BJ (cell line): ENCODE results near the gene PARD3B. TPM values are rescaled to one million over a fixed set of nuclear protein-coding genes. Genes with fewer than 3 reads are reported as not detected.

Experiments
- CTCF ChIA-PET: fragments of 350-600 bp; formaldehyde crosslinking; extraction: SDS; loops from one replicate; lab custom pipeline; 2021; ENCODE audit warnings: antibody characterized with exemption, inconsistent platforms; lab: Yijun Ruan, JAX
- POLR2A ChIA-PET: fragments of 300-600 bp; sonication (Branson Sonifier 250); formaldehyde crosslinking; extraction: SDS; loops from one replicate; lab custom pipeline; 2021; ENCODE audit warnings: antibody characterized with exemption; lab: Charles Lee
- DNase-seq: peaks from one replicate; pipeline ENCODE4 v3.0.0-alpha.2; 2011; ENCODE audit warnings: low read depth
- H3K27me3 ChIP-seq: 2 replicates; pipeline ENCODE4 v1.6.0; 2011; ENCODE audit warnings: low read length; ENCODE audit not compliant: control insufficient read depth, insufficient read depth
- H3K36me3 ChIP-seq: 2 replicates; pipeline ENCODE4 v1.5.1; 2011; ENCODE audit warnings: low read length; ENCODE audit not compliant: control insufficient read depth, insufficient read depth
- H3K4me3 ChIP-seq: 2 replicates; pipeline ENCODE4 v1.5.1; 2011; ENCODE audit warnings: low read depth, mild to moderate bottlenecking, control low read depth, low read length
- CTCF ChIP-seq: IDR thresholded peaks from 2 replicates; pipeline ENCODE4 v1.5.1; 2011; ENCODE audit warnings: low read depth, mild to moderate bottlenecking, control low read depth, inconsistent platforms, low read length, moderate library complexity; ENCODE audit not compliant: insufficient read depth
- polyA plus RNA-seq: library from polyadenylated mRNA; depleted of rRNA; stranded (reverse); fragments of >200 nt; gene quantifications from 2 replicates; pipeline ENCODE4 v1.2.3, GENCODE V29; 2011

The PARD3B gene
- polyA plus RNA-seq, 1 experiment = 7.1 TPM

- ChIA-PET POLR2A (no interaction called here), CTCF (interaction anchor here (1.3 kb wide), 1 partner anchor 9 kb away, joined by 3 read pairs; no protein-coding TSS in a partner anchor)
- no peaks in the 10 kb centered on the region for H3K36me3 ChIP-seq
- H3K4me3 ChIP-seq = no peak overlapping the region
- H3K27me3 ChIP-seq = no peaks in the 10 kb centered on the region
- TF ChIP-seq CTCF = no peak
- no peak for DNase-seq
Observed at GRCh38 chr2:205540036-205540435, 994.8 kb downstream of the PARD3B start.

- POLR2A ChIA-PET = no interaction called here
- no peak for TF ChIP-seq CTCF
- Histone ChIP-seq H3K36me3 (no peaks in the 10 kb centered on the region), H3K4me3 (no peak overlapping the region), H3K27me3 (no peaks in the 10 kb centered on the region)
- CTCF ChIA-PET = no interaction called here
- no peak for DNase-seq
Observed at GRCh38 chr2:205543262-205543843, 998.1 kb downstream of the PARD3B start.

GRCh38 chr2:205543937-205544702, 998.8 kb downstream of the PARD3B start:
- Histone ChIP-seq H3K27me3 (no peaks in the 10 kb centered on the region), H3K36me3 (no peaks in the 10 kb centered on the region), H3K4me3 (no peak overlapping the region)
- DNase-seq = no peak
- ChIA-PET CTCF (no interaction called here), POLR2A (no interaction called here)
- no peak for TF ChIP-seq CTCF

- no peak for DNase-seq
- H3K36me3 ChIP-seq = no peaks in the 10 kb centered on the region
- no peak overlapping the region for H3K4me3 ChIP-seq
- CTCF ChIA-PET = interaction anchor here (0.6 kb wide), 1 partner anchor 185 kb away, joined by 3 read pairs; no protein-coding TSS in a partner anchor
- no peaks in the 10 kb centered on the region for H3K27me3 ChIP-seq
- no peak for TF ChIP-seq CTCF
- POLR2A ChIA-PET = interaction anchor here (0.5 kb wide), 1 partner anchor 35 kb away, joined by 3 read pairs; no protein-coding TSS in a partner anchor
Observed at GRCh38 chr2:205545971-205546816, 1000.9 kb downstream of the PARD3B start.
